SK-N-SH treated with all-trans-retinoic acid at 6 μM for 48 hours (cell line): ENCODE results near the gene CDH4.

ENCODE experiments used
- ATAC-seq: fragments of 200-7000 bp; cut with Tn5 transposase; 3 replicates; pipeline ENCODE4 v1.9.1; 2020; ENCODE audit warnings: mild to moderate bottlenecking, moderate library complexity
- ARNTL ChIP-seq: fragments of 450-650 bp; formaldehyde crosslinking; IDR thresholded peaks from 2 replicates; pipeline ENCODE4 v1.5.0; 2020; ENCODE audit warnings: low read depth, mild to moderate bottlenecking, moderate library complexity, borderline replicate concordance
- BACH2 ChIP-seq: fragments of 250-450 bp; sonication (Bioruptor Pico); IDR thresholded peaks from 2 replicates; pipeline ENCODE4 v1.9.0; 2021; ENCODE audit warnings: mild to moderate bottlenecking, borderline replicate concordance
- CSDC2 ChIP-seq: fragments of 250-450 bp; sonication (Bioruptor Pico); IDR thresholded peaks from 2 replicates; pipeline ENCODE4 v1.5.0; 2020; ENCODE audit warnings: mild to moderate bottlenecking, moderate library complexity
- ESRRG ChIP-seq: fragments of 250-450 bp; sonication (Bioruptor Pico); IDR thresholded peaks from 2 replicates; pipeline ENCODE4 v1.6.1; 2021; ENCODE audit warnings: mild to moderate bottlenecking
- ISL1 ChIP-seq: fragments of 250-450 bp; sonication (Bioruptor Pico); IDR thresholded peaks from 2 replicates; pipeline ENCODE4 v2.1.2; 2022; ENCODE audit warnings: mild to moderate bottlenecking, moderate library complexity
- OSR1 ChIP-seq: fragments of 250-450 bp; sonication (Bioruptor Pico); IDR thresholded peaks from 2 replicates; pipeline ENCODE4 v1.8.0; 2022; ENCODE audit warnings: moderate library complexity, mild to moderate bottlenecking, inconsistent platforms
- PPARA ChIP-seq: fragments of 250-450 bp; sonication (Bioruptor Pico); IDR thresholded peaks from 2 replicates; pipeline ENCODE4 v1.5.0; 2020; ENCODE audit warnings: mild to moderate bottlenecking, borderline replicate concordance
- RARB ChIP-seq: fragments of 250-450 bp; sonication (Bioruptor Pico); IDR thresholded peaks from 2 replicates; pipeline ENCODE4 v1.8.0; 2021; ENCODE audit warnings: mild to moderate bottlenecking, moderate library complexity
- TCF4 ChIP-seq: fragments of 250-450 bp; sonication (Bioruptor Pico); IDR thresholded peaks from 2 replicates; pipeline ENCODE4 v1.8.0; 2021; ENCODE audit warnings: mild to moderate bottlenecking, moderate library complexity, borderline replicate concordance
- ZC3H10 ChIP-seq: fragments of 250-450 bp; sonication (Bioruptor Pico); IDR thresholded peaks from 2 replicates; pipeline ENCODE4 v1.5.1; 2021; ENCODE audit warnings: mild to moderate bottlenecking, moderate library complexity
- ZFP3 ChIP-seq: fragments of 250-450 bp; sonication (Bioruptor Pico); IDR thresholded peaks from 2 replicates; pipeline ENCODE4 v1.5.0; 2020; ENCODE audit warnings: mild to moderate bottlenecking, moderate library complexity
- ZFP30 ChIP-seq: fragments of 450-650 bp; formaldehyde crosslinking; IDR thresholded peaks from 2 replicates; pipeline ENCODE4 v1.5.0; 2022; ENCODE audit warnings: mild to moderate bottlenecking, moderate library complexity
- ZNF565 ChIP-seq: fragments of 450-650 bp; formaldehyde crosslinking; conservative IDR thresholded peaks from 2 replicates; pipeline ENCODE4 v1.5.0; 2020; ENCODE audit warnings: low read depth, mild to moderate bottlenecking, moderate library complexity
- ZNF70 ChIP-seq: fragments of 450-650 bp; formaldehyde crosslinking; IDR thresholded peaks from 2 replicates; pipeline ENCODE4 v1.5.0; 2020; ENCODE audit warnings: mild to moderate bottlenecking, moderate library complexity
- ZNF8 ChIP-seq: fragments of 450-650 bp; formaldehyde crosslinking; IDR thresholded peaks from 2 replicates; pipeline ENCODE4 v1.5.0; 2020; ENCODE audit warnings: mild to moderate bottlenecking, moderate library complexity
- TF ChIP-seq, protein P1 (sequence below): fragments of 250-450 bp; sonication (Bioruptor Pico); IDR thresholded peaks from 2 replicates; pipeline ENCODE4 v1.8.0; 2020; ENCODE audit warnings: mild to moderate bottlenecking, moderate library complexity, borderline replicate concordance
- TF ChIP-seq, protein P2 (sequence below): fragments of 250-450 bp; sonication (Bioruptor Pico); IDR thresholded peaks from 2 replicates; pipeline ENCODE4 v1.5.0; 2020; ENCODE audit warnings: mild to moderate bottlenecking, moderate library complexity
- TF ChIP-seq, protein P3 (sequence below): fragments of 250-450 bp; sonication (Bioruptor Pico); IDR thresholded peaks from 2 replicates; pipeline ENCODE4 v1.8.0; 2021; ENCODE audit warnings: low read depth, mild to moderate bottlenecking, moderate library complexity, borderline replicate concordance
- TF ChIP-seq, protein P4 (sequence below): fragments of 250-450 bp; sonication (Bioruptor Pico); IDR thresholded peaks from 2 replicates; pipeline ENCODE4 v1.5.1; 2021; ENCODE audit warnings: mild to moderate bottlenecking, moderate library complexity

CDH4 gene

DNA sequence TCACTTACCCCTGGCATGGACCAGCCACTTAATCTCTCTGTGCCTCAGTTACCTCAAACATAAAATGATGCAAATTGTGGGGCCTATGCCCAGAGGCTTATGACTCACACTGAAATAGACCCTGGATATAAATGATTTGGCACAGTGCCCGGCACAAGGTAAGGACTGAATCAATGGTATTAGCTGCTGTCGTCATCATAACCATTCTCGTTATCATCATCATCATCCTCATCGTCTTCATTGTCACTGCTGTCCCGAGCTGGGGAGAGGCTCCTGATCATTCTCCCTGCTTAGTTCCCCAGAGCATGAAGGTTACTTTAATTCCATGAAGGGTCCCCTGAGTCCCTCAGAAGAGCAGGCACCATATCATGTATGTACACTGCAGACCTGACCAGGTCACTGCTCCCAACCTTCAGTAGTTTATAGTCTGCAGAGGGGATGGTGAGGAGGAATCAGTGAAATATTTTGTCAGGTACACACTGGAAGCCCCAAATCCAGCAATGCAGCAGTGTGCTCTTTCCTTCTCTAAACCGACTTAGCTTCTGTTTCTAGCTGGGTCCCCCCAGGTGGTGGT lies 664.3 kb downstream of the CDH4 start:
- ATAC-seq: no peak
- TF ChIP-seq, protein P1, sequence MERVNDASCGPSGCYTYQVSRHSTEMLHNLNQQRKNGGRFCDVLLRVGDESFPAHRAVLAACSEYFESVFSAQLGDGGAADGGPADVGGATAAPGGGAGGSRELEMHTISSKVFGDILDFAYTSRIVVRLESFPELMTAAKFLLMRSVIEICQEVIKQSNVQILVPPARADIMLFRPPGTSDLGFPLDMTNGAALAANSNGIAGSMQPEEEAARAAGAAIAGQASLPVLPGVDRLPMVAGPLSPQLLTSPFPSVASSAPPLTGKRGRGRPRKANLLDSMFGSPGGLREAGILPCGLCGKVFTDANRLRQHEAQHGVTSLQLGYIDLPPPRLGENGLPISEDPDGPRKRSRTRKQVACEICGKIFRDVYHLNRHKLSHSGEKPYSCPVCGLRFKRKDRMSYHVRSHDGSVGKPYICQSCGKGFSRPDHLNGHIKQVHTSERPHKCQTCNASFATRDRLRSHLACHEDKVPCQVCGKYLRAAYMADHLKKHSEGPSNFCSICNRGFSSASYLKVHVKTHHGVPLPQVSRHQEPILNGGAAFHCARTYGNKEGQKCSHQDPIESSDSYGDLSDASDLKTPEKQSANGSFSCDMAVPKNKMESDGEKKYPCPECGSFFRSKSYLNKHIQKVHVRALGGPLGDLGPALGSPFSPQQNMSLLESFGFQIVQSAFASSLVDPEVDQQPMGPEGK: no peak
- TF ChIP-seq ISL1 (CRISPR knock-in tag) (no peak), PPARA (CRISPR knock-in tag) (no peak), ZNF565 (no peak), RARB (no peak), BACH2 (CRISPR knock-in tag) (no peak), ZFP3 (CRISPR knock-in tag) (no peak), TCF4 (CRISPR knock-in tag) (no peak), ZNF8 (CRISPR knock-in tag) (no peak), ESRRG (CRISPR knock-in tag) (no peak), OSR1 (CRISPR knock-in tag) (no peak), ZFP30 (CRISPR knock-in tag) (no peak), ZC3H10 (CRISPR knock-in tag) (no peak), CSDC2 (CRISPR knock-in tag) (no peak)
- TF ChIP-seq, protein P2, sequence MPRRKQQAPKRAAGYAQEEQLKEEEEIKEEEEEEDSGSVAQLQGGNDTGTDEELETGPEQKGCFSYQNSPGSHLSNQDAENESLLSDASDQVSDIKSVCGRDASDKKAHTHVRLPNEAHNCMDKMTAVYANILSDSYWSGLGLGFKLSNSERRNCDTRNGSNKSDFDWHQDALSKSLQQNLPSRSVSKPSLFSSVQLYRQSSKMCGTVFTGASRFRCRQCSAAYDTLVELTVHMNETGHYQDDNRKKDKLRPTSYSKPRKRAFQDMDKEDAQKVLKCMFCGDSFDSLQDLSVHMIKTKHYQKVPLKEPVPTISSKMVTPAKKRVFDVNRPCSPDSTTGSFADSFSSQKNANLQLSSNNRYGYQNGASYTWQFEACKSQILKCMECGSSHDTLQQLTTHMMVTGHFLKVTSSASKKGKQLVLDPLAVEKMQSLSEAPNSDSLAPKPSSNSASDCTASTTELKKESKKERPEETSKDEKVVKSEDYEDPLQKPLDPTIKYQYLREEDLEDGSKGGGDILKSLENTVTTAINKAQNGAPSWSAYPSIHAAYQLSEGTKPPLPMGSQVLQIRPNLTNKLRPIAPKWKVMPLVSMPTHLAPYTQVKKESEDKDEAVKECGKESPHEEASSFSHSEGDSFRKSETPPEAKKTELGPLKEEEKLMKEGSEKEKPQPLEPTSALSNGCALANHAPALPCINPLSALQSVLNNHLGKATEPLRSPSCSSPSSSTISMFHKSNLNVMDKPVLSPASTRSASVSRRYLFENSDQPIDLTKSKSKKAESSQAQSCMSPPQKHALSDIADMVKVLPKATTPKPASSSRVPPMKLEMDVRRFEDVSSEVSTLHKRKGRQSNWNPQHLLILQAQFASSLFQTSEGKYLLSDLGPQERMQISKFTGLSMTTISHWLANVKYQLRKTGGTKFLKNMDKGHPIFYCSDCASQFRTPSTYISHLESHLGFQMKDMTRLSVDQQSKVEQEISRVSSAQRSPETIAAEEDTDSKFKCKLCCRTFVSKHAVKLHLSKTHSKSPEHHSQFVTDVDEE: no peak
- TF ChIP-seq, protein P3, sequence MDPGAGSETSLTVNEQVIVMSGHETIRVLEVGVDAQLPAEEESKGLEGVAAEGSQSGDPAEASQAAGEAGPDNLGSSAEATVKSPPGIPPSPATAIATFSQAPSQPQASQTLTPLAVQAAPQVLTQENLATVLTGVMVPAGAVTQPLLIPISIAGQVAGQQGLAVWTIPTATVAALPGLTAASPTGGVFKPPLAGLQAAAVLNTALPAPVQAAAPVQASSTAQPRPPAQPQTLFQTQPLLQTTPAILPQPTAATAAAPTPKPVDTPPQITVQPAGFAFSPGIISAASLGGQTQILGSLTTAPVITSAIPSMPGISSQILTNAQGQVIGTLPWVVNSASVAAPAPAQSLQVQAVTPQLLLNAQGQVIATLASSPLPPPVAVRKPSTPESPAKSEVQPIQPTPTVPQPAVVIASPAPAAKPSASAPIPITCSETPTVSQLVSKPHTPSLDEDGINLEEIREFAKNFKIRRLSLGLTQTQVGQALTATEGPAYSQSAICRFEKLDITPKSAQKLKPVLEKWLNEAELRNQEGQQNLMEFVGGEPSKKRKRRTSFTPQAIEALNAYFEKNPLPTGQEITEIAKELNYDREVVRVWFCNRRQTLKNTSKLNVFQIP: no peak

DNA sequence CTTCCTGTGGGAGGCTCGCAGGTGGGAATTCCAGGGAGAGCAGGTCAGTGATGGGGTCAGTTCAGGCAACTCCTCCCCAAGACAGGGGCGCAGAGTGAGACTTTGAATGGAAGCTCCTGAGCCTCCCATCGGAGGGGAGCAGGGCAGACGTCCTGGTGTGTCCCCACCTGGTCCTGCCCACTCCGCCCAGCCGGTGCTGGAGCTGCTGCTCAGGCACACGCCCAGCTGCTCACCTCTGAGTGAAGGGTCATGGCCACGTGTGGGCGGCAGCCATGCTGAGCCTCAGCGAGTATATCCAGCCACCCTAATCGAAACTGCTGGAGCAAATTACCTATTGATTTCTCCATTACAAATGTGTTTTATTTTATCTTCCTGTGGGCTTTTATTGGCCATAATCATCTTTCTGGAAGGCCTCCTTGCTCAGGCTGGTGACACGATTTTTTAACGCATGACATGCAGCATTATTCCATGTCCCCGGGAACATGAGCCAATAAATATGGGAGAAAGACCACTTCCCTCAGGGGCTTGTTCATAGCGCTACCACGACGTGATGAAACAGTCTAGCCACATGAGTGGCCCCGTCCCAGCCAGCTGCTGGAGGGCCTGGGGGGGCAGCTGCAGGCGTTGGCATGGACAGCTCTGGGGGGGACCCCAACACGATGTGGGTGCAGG lies 665.5 kb downstream of the CDH4 start:
- ATAC-seq: no peak
- no peak for TF ChIP-seq ZNF8 (CRISPR knock-in tag)
- TF ChIP-seq ESRRG (CRISPR knock-in tag): no peak
- TF ChIP-seq, protein P2: no peak
- TF ChIP-seq, protein P1: no peak

DNA sequence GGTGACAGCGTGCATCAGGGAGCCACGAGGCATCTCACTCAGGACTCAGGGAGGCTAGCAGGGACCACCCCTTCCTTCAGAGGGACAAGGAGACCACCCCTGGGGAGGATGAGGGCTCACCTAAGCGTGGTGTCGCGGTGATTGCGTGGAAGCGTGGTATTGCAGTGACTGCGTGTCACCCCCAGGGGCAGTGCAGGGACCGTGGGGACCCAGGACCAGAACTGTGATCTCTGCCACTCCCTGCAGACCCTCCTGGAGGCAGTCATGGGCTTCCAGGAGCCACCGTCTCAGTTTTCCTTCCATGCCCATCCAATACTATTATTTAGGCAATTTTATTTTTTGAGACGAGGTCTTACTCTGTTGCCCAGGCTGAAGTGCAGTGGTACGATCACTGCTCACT lies 666.5 kb downstream of the CDH4 start:
- TF ChIP-seq ARNTL: no peak
- TF ChIP-seq, protein P1: no peak
- TF ChIP-seq, protein P4, sequence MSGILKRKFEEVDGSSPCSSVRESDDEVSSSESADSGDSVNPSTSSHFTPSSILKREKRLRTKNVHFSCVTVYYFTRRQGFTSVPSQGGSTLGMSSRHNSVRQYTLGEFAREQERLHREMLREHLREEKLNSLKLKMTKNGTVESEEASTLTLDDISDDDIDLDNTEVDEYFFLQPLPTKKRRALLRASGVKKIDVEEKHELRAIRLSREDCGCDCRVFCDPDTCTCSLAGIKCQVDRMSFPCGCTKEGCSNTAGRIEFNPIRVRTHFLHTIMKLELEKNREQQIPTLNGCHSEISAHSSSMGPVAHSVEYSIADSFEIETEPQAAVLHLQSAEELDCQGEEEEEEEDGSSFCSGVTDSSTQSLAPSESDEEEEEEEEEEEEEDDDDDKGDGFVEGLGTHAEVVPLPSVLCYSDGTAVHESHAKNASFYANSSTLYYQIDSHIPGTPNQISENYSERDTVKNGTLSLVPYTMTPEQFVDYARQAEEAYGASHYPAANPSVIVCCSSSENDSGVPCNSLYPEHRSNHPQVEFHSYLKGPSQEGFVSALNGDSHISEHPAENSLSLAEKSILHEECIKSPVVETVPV (CRISPR knock-in tag): no peak
- no peak for TF ChIP-seq ZC3H10 (CRISPR knock-in tag)
- no peak for TF ChIP-seq CSDC2 (CRISPR knock-in tag)
- TF ChIP-seq ISL1 (CRISPR knock-in tag): no peak
- no peak for TF ChIP-seq OSR1 (CRISPR knock-in tag)
- TF ChIP-seq, protein P3: no peak
- no peak for TF ChIP-seq ZNF70
- ATAC-seq: no peak
